ENCODE data around the gene KIRREL3.

Gene KIRREL3

GRCh38 chr11:126915430-126915829 lies 85.1 kb downstream of the KIRREL3 start:
- Histone ChIP-seq H3K27me3 (ENCODE audit: insufficient read depth, poor library complexity, severe bottlenecking) (no peaks in the 10 kb centered on the region), H3K4me3 (replicated peaks; ENCODE audit: insufficient read depth, low read length) (no peak overlapping the region), H3K27ac (replicated peaks) (no peak overlapping the region)
- DNase-seq (ENCODE audit: low read depth in 1 of 2, low spot score in 1 of 2), result no peak
- no peak for TF ChIP-seq POLR2AphosphoS5 (IDR thresholded peaks at IDR 0.05; ENCODE audit: low read depth)

- TF ChIP-seq SPI1 (IDR thresholded peaks at IDR 0.05; ENCODE audit: borderline replicate concordance, low read depth) (no peak), CTCF (IDR thresholded peaks at IDR 0.05; ENCODE audit: insufficient read depth, low read length) (no peak), POLR2AphosphoS5 (IDR thresholded peaks at IDR 0.05; ENCODE audit: low read depth) (no peak), GABPA (IDR thresholded peaks at IDR 0.05; ENCODE audit: low read depth) (no peak), REST (IDR thresholded peaks at IDR 0.05; ENCODE audit: insufficient replicate concordance, low read depth) (no peak)
- H3K27ac ChIP-seq (replicated peaks), result no peak overlapping the region
- H3K27me3 ChIP-seq (ENCODE audit: insufficient read depth, poor library complexity, severe bottlenecking), result no peaks in the 10 kb centered on the region
- no peak for DNase-seq (ENCODE audit: low read depth in 1 of 2, low spot score in 1 of 2)
- H3K4me3 ChIP-seq (replicated peaks; ENCODE audit: insufficient read depth, low read length), result no peak overlapping the region
Observed at GRCh38 chr11:126914941-126915340, 85.6 kb downstream of the KIRREL3 start.

- Histone ChIP-seq H3K27ac (replicated peaks) (no peak overlapping the region), H3K27me3 (ENCODE audit: insufficient read depth, poor library complexity, severe bottlenecking) (no peaks in the 10 kb centered on the region), H3K4me3 (replicated peaks; ENCODE audit: insufficient read depth, low read length) (no peak overlapping the region)
- TF ChIP-seq SPI1 (IDR thresholded peaks at IDR 0.05; ENCODE audit: borderline replicate concordance, low read depth), result no peak
- TF ChIP-seq CTCF (IDR thresholded peaks at IDR 0.05; ENCODE audit: insufficient read depth, low read length), result no peak
- TF ChIP-seq GABPA (IDR thresholded peaks at IDR 0.05; ENCODE audit: low read depth), result no peak
- no peak for TF ChIP-seq POLR2AphosphoS5 (IDR thresholded peaks at IDR 0.05; ENCODE audit: low read depth)
- TF ChIP-seq REST (IDR thresholded peaks at IDR 0.05; ENCODE audit: insufficient replicate concordance, low read depth), result no peak
- DNase-seq (ENCODE audit: low read depth in 1 of 2, low spot score in 1 of 2), result no peak
Observed at GRCh38 chr11:126914166-126914565, 86.4 kb downstream of the KIRREL3 start.

- no peaks in the 10 kb centered on the region for H3K27me3 ChIP-seq (ENCODE audit: insufficient read depth, poor library complexity, severe bottlenecking)
- TF ChIP-seq SPI1 (IDR thresholded peaks at IDR 0.05; ENCODE audit: borderline replicate concordance, low read depth) (no peak), CTCF (IDR thresholded peaks at IDR 0.05; ENCODE audit: insufficient read depth, low read length) (no peak), GABPA (IDR thresholded peaks at IDR 0.05; ENCODE audit: low read depth) (no peak), POLR2AphosphoS5 (IDR thresholded peaks at IDR 0.05; ENCODE audit: low read depth) (no peak), REST (IDR thresholded peaks at IDR 0.05; ENCODE audit: insufficient replicate concordance, low read depth) (no peak)
- H3K27ac ChIP-seq (replicated peaks), result no peak overlapping the region
- no peak for DNase-seq (ENCODE audit: low read depth in 1 of 2, low spot score in 1 of 2)
- no peak overlapping the region for H3K4me3 ChIP-seq (replicated peaks; ENCODE audit: insufficient read depth, low read length)
Observed at GRCh38 chr11:126904520-126904919, 96.0 kb downstream of the KIRREL3 start.

Data from HL-60 (cell line).